SK-N-SH treated with all-trans-retinoic acid at 6 μM for 48 hours (cell line): Measurements from ENCODE around the gene RGS6.

ENCODE experiments used
- CREB5 ChIP-seq: fragments of 250-450 bp; sonication (Bioruptor Pico); IDR thresholded peaks from 2 replicates; pipeline ENCODE4 v1.5.1; 2020; ENCODE audit warnings: low read depth, mild to moderate bottlenecking, moderate library complexity
- RARB ChIP-seq: fragments of 250-450 bp; sonication (Bioruptor Pico); IDR thresholded peaks from 2 replicates; pipeline ENCODE4 v1.8.0; 2021; ENCODE audit warnings: mild to moderate bottlenecking, moderate library complexity
- TCF4 ChIP-seq: fragments of 250-450 bp; sonication (Bioruptor Pico); IDR thresholded peaks from 2 replicates; pipeline ENCODE4 v1.8.0; 2021; ENCODE audit warnings: mild to moderate bottlenecking, moderate library complexity, borderline replicate concordance

GRCh38 chr14:71933001-71933587 lies 865 bp downstream of the RGS6 start:
- TF ChIP-seq TCF4 = no peak
- no peak for TF ChIP-seq RARB
- TF ChIP-seq CREB5 (CRISPR knock-in tag) = no peak
